Left renal pelvis (tissue), 4 donors: Measurements from ENCODE around the gene CYTH4. TPM values are rescaled to one million over a fixed set of nuclear protein-coding genes. Genes with fewer than 3 reads are reported as not detected.
"Not testable (repeated sequence)": the region's sequence is repeated elsewhere in the genome, so short reads cannot be mapped to it uniquely, and the experiment has no call there.

ENCODE experiments used
- DNase-seq, 4 donors: peaks; one replicate each; pipeline ENCODE4 v3.0.0-alpha.2; 2013; ENCODE audit warnings: low read depth in 4 of 4, low spot score in 3 of 4
- polyA plus RNA-seq, 4 donors: library from polyadenylated mRNA; unstranded; fragments of 120-200 nt; gene quantifications; one replicate each; pipeline ENCODE4 v1.2.1, GENCODE V29; 2013; ENCODE audit not compliant: insufficient read length in 4 of 4

The CYTH4 gene
- polyA plus RNA-seq, 4 donors: 3.4 to 6.2 (median 4.0) TPM

- DNase-seq: no peak
Observed at GRCh38 chr22:37324340-37325038, 42.2 kb downstream of the CYTH4 start.

DNA sequence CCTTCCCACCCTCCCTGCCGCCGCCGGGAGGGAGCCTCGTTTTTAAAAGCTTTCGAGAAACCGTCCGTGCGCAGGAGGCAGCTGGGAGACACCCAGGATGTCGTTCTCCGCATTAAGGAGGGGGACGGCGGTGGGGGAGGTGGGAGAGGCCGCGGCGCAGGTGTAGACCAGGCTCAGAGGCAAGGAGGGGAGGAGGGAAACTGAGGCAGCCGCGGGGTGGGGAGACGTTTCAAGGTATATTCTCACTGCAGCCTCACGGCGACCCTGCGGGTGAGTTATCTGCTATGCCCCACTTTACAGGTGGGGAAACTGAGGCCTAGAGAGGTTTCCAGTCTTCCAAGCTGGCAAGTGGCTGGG is 42.7 kb downstream of the CYTH4 start:
- no peak for DNase-seq

DNA sequence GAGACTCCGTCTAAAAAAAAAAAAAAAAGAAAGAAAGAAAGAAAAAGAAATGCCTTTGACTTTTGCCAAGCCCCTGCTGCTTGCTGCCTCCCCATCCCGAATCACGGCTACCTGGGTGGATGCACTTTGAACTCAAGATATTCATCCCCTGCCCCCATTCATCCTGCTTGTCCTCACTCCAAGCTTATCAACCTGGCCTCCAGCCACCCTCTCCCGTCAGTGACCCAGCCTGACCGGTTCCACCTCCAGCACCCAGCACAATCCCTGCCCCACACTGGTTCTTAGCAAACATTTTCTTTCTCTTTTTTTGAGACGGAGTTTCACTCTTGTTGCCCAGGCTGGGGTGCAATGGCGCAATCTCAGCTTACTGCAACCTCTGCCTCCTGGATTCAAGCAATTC is 44.4 kb downstream of the CYTH4 start:
- DNase-seq: no peak

DNA sequence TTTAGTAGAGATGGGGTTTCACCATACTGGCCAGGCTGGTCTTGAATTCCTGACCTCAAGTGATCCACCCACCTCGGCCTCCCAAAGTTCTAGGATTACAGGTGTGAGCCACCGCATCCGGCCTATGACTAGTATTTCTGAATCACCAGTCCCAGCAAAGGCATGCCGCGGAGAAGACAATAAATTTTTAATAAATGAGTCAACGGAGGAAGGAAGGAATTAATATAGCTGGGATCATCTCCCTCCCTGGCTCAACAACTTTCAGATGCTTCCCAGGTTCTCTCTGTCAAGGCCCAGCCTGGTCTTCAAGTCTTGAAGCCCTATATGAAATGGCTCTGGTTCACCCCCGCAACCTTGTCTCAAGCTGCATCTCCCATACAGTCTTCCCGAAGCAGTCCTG is 45.7 kb downstream of the CYTH4 start:
- DNase-seq: no peak

DNA sequence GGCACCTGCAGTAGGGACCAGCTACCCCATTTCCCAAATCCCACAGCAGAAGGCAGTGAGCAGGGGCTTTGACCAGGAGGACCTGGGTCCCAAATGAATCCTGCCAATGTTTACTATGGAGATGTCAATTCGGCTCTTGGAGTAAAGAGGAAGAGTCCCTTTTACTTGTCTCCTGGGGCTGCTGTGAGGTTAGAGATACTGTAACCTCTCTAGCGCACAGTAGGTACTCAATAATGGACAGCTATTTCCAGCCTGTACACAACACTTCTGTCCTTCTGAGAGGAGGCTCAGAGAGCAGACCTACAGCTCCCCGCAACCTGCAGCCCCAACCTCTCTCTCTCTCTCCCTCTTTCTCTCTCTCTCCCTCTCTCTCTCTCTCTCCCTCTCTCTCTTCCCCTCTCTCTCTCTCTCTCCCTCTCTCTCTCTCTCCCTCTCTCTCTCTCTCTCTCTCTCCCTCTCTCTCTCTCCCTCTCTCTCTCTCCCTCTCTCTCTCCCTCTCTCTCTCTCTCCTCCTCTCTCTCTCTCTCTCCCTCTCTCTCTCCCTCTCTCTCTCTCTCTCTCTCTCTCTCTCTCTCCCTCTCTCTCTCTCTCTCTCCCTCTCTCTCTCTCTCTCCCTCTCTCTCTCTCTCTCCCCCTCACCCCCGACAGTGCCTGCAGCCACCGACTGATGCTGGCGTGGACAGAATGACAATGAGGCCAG is 46.4 kb downstream of the CYTH4 start:
- DNase-seq: not testable (repeated sequence)

DNA sequence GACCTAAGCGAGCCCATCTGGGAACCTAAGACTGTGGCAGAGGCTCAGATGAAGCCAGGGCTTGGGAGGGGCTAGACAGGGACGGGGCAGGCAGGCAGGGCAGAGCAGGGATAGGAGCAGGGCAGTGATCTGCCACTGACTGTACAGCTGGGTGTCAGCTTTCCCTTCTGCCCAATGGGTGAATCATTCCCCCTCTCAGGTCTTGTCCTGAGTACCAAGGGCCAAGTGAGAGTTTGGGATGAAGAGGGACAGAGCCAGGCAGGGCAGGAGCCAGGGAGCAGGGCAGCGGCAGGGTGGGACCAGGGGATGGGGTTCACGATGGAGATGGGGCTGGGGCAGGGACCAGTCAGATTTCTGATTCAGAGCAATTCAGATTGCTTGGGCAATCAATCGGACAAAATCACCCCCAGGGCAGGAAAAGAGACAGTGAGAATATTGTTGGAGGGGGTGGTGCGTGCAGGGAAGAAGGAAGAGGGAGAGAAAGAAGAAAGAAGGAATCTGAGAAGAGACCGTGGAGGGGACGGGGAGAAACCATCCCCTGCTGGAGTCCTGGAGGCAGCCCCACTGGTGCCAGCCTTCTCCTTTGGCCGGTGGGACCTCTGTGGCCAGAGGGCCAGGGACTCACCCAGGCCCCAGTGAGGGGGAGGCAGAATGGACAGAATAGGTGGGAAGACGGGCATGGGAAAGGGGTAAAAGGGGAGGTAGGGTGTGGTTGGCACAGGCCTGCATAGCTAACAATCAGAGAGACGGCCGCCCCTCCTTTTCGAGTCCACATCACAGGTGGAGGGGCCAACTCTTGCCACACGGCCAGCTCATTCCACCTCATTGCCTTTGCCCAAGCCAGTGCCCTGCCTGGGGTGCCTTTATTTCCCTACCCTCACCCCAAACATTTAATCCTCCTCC is 47.2 kb downstream of the CYTH4 start:
- DNase-seq: no peak

- peak; percentile 39 to 73 (median 58) for DNase-seq
Observed at GRCh38 chr22:37330200-37331033, 48.1 kb downstream of the CYTH4 start.

DNA sequence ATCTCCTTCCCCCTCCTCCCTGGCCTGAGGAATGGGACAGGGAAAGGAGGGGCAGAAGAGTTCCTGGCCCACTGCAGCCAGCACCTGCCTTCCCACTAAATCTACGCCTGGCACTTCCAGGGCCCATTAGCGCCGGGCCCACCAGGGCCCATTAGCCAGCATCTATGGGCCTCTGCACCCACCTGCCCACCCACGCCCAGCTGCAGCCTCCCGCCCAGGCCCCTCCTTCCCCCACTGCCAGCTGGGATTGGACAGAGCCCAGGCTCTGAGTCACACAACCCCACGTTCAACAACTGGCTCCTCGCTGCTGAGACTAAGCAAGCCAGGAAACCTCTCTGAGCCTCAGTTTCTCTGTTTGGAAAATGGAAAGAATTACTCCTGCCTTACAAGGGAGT is 48.7 kb downstream of the CYTH4 start:
- no peak for DNase-seq

DNA sequence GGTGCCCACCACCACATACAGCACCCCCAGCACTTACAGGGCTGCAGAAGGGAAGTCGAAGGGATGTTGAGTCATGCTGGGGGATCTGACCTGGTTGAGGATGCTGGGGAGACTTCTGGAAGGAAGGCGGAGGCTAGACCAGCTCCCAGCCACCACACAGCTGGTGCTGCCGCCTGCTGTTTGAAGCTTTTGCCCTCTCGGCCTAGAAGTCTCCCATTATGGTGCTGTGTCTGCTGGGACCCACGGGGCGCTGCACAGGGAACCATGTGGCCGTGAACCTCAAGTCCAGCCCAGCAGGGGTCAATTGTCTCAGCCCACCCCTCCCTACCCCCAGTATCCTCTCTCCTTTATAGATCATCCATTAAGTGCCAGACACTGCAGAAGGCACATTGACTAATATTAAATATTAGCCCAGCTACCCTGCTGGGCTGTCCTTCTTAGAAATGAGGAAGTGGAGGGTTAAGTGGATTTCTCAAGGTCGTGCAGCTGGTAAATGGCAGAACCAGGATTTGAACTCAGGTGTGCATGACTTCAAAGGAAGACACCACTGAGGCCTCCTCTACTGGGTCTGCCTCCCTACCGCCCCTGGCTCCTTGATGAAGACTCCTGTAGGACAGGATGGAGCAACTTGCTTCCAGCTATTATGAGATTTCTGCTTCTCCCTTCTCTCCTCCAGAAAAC is 49.7 kb downstream of the CYTH4 start:
- no peak for DNase-seq

DNA sequence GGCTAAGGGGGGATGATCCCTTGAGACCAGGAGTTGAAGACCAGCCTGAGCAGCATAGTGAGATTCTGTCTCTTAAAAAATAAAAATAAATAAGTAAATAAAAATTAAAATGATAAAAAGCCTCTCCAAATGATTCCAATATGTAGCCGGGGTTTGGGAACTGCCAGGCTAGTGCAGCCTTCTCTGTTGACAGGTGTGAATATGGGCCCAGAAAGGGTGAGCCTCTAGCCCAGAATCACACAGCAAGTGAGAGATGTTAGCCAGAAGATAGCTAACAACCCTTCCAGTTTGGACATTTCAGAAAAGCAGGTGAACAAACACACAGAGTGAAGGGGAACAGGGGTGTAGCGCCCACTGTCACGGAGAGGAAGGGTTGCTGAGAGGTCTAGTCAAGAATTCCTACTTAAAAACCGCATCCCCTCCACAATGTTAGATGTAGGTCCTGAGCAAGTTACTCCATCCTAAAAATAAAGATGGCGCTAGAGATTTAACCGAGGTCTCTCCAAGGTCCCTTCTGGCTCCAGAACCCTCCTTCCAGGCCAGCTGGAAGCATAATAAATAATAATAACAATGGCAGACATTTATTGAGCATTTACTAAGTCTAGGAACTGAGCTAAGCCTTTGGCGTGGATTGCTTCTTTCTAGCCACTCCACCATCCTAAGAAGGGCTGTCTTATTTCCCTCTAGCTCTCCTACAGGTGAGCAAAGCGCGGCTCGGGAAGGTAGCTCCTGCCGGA is 51.6 kb downstream of the CYTH4 start:
- no peak for DNase-seq

DNA sequence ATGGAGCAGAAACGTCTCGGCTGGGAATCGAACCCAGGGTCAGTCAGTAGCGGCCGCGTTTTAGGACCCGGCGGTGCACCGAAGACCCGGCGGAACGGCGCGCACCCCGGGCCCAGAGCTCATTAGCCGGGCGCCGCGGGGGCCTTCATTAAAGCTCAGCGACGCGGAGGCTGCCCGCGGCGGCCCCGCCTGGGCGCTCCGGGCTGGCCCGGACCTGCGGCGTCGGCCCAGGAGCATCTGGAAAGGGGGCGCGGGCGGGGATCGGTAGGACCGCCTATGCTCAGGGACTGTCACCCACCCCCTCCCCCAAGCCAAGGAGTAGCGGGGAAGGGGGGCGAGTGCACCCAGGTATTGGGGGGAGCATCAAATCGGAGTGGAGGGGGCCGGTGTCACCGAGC is 52.2 kb downstream of the CYTH4 start:
- DNase-seq: no peak

GRCh38 chr22:37334859-37335805 is 52.8 kb downstream of the CYTH4 start:
- no peak for DNase-seq

DNA sequence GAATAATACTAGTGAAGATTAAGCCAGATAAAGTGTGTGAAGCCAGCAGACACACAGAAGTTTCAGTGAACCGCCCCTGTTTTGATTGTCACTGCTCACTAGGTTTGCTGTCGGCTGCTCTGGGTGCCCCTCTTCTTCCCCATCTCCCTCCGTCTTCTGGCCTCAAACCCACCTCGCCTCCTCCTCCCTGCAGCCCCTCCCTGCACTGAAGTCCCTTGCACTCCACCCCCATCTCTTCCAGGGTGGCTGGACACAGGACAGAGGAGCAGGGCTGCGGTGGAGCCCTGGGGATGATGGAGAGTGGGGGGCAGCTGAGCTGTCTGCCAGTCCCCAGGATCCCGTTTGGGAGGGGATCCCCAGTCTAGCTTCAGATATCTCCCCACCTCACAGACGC is 53.5 kb downstream of the CYTH4 start:
- DNase-seq: no peak

- no peak for DNase-seq
Observed at GRCh38 chr22:37336579-37336978, 54.3 kb downstream of the CYTH4 start.

DNA sequence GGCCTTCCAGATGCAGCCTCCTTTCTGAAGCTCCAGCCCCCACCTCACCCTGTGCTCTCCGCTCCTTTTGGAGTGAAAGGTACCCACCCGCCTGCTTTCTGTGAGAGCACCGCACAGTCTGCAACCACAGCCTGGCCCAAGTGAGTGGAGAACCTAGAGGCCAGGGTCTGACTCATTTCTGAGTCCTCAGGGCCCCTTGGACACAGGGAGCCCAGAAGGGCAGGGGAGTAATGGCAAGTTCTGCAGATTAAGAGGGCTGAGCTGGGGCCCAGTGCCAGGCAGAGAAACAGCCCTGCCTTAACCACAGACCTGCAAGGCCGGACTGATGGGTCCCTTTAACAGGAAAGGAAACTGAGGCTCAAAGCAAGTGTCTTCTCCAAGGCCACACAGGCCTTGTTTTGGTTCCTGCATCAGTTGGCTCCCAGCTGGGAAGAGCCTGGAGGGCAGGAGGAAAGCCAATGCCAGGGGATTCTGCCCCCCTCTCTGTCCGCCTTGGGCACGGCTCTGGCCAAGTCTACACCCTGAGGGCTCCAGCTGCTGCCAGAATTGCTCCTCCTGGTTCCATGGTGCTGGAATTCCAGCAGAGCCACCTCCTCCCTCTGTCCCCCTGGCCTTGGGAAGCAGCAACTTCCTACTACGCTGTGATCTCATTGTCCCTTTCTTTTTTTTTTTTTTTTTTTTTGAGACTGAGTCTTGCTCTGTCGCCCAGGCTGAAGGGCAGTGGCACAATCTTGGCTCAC is 55.1 kb downstream of the CYTH4 start:
- no peak for DNase-seq

GRCh38 chr22:37338539-37339246 is 56.4 kb downstream of the CYTH4 start:
- DNase-seq: no peak
